ENCODE measurements around the gene AFM. TPM values are rescaled to one million over a fixed set of nuclear protein-coding genes. Genes with fewer than 3 reads are reported as not detected.
A peak's percentile ranks its signal among the peaks of the same experiment; 100 is the strongest.

AFM gene
- polyA plus RNA-seq, 2 of the 4 experiments (the other 2 are of a cell fraction) = not detected

- Histone ChIP-seq H3K4me1 (peaks cover 22% of the 10 kb centered on the region; the same call in 2 of the 3 replicates), H3K9me3 (no peaks in the 10 kb centered on the region), H3K4me2 (no peak overlapping the region), H3K27ac (no peak overlapping the region), H3K4me3 (no peak overlapping the region)
- ChIA-PET POLR2A (no interaction called here), CTCF (interaction anchor here (0.8 kb wide), 1 partner anchor 64 kb away, joined by 3 read pairs; no protein-coding TSS in a partner anchor)
- WGBS (ENCODE audit: missing lambda C conversion rate) = 35% methylated on average over 2 of the region's 2 CpGs
- TF ChIP-seq FOSB (CRISPR knock-in tag; IDR thresholded peaks at IDR 0.05) (no peak), MAFK (IDR thresholded peaks at IDR 0.05; ENCODE audit: partially characterized antibody) (peak; percentile 9)
- FAIRE-seq (no peak), DNase-seq (ENCODE audit: low read depth in 1 of 2, low spot score in 1 of 2) (no peak), ATAC-seq (no peak)
Measured at GRCh38 chr4:73533515-73534422, 52.2 kb downstream of the AFM start.

GRCh38 chr4:73538162-73538561, 56.6 kb downstream of the AFM start:
- H3K4me3 ChIP-seq = no peak overlapping the region
- no peak overlapping the region for H3K4me2 ChIP-seq
- ATAC-seq (no peak), DNase-seq (ENCODE audit: low read depth in 1 of 2, low spot score in 1 of 2) (no peak), FAIRE-seq (no peak)
- no peak overlapping the region for H3K27ac ChIP-seq
- POLR2A ChIA-PET = no interaction called here
- H3K4me1 ChIP-seq = peaks cover 22% of the 10 kb centered on the region; the same call in 2 of the 3 replicates
- WGBS (ENCODE audit: missing lambda C conversion rate) = 82% methylated on average over 2 of the region's 2 CpGs
- H3K9me3 ChIP-seq = no peaks in the 10 kb centered on the region
- TF ChIP-seq KDM1A (IDR thresholded peaks at IDR 0.05; ENCODE audit: low read depth) = no peak
- no peak for TF ChIP-seq TFCP2L1 (CRISPR knock-in tag; IDR thresholded peaks at IDR 0.05)
- TF ChIP-seq CHD2 (IDR thresholded peaks at IDR 0.05; ENCODE audit: low read length, partially characterized antibody) = no peak
- TF ChIP-seq CHD4 (IDR thresholded peaks at IDR 0.05; ENCODE audit: borderline replicate concordance) = no peak
- no peak for TF ChIP-seq HMGXB4 (CRISPR knock-in tag; IDR thresholded peaks at IDR 0.05; ENCODE audit: borderline replicate concordance)
- TF ChIP-seq SMC3 (IDR thresholded peaks at IDR 0.05) = no peak
- TF ChIP-seq USF2 (IDR thresholded peaks at IDR 0.05) = no peak
- TF ChIP-seq HDAC2 (IDR thresholded peaks at IDR 0.05) = no peak
- no peak for TF ChIP-seq BHLHE40 (IDR thresholded peaks at IDR 0.05; ENCODE audit: low read depth, low read length)
- TF ChIP-seq GATA3 (IDR thresholded peaks at IDR 0.05; ENCODE audit: borderline replicate concordance) = no peak
- no peak for TF ChIP-seq RNF2 (IDR thresholded peaks at IDR 0.05; ENCODE audit: borderline replicate concordance, low read depth)
- TF ChIP-seq, protein P1, sequence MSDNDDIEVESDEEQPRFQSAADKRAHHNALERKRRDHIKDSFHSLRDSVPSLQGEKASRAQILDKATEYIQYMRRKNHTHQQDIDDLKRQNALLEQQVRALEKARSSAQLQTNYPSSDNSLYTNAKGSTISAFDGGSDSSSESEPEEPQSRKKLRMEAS (IDR thresholded peaks at IDR 0.05) = no peak
- TF ChIP-seq HOXB5 (CRISPR knock-in tag; IDR thresholded peaks at IDR 0.05) = no peak
- TF ChIP-seq HOXA7 (CRISPR knock-in tag; IDR thresholded peaks at IDR 0.05) = no peak
- CTCF ChIA-PET = interaction anchor here (1.0 to 1.4 kb wide), 2 partner anchors 31 to 92 kb away, joined by 3 to 5 read pairs; no protein-coding TSS in a partner anchor

GRCh38 chr4:73539386-73539785, 57.8 kb downstream of the AFM start:
- ChIA-PET CTCF (interaction anchor here (1.4 kb wide), 1 partner anchor 93 kb away, joined by 5 read pairs; no protein-coding TSS in a partner anchor), POLR2A (no interaction called here)
- WGBS (ENCODE audit: missing lambda C conversion rate) = 77% methylated on average over 4 of the region's 4 CpGs
- Histone ChIP-seq H3K9me3 (no peaks in the 10 kb centered on the region), H3K4me1 (peaks cover 17% of the 10 kb centered on the region; the same call in 1 of the 3 replicates), H3K4me3 (no peak overlapping the region), H3K4me2 (no peak overlapping the region), H3K27ac (no peak overlapping the region)
- DNase-seq (ENCODE audit: low read depth in 1 of 2, low spot score in 1 of 2) = no peak
- TF ChIP-seq JUNB (IDR thresholded peaks at IDR 0.05) (no peak), BCL3 (IDR thresholded peaks at IDR 0.05) (no peak), HOXB5 (CRISPR knock-in tag; IDR thresholded peaks at IDR 0.05) (no peak), ESRRA (IDR thresholded peaks at IDR 0.05; ENCODE audit: borderline replicate concordance, low read length) (no peak), RARB (CRISPR knock-in tag; IDR thresholded peaks at IDR 0.05) (no peak), ZFP36 (IDR thresholded peaks at IDR 0.05; ENCODE audit: borderline replicate concordance, partially characterized antibody) (no peak)
- no peak for ATAC-seq
- FAIRE-seq = no peak

All from A549 (cell line).